ENCODE measurements around the gene MOSMO.
"Not testable (repeated sequence)": the region's sequence is repeated elsewhere in the genome, so short reads cannot be mapped to it uniquely, and the experiment has no call there.

MOSMO gene

DNA sequence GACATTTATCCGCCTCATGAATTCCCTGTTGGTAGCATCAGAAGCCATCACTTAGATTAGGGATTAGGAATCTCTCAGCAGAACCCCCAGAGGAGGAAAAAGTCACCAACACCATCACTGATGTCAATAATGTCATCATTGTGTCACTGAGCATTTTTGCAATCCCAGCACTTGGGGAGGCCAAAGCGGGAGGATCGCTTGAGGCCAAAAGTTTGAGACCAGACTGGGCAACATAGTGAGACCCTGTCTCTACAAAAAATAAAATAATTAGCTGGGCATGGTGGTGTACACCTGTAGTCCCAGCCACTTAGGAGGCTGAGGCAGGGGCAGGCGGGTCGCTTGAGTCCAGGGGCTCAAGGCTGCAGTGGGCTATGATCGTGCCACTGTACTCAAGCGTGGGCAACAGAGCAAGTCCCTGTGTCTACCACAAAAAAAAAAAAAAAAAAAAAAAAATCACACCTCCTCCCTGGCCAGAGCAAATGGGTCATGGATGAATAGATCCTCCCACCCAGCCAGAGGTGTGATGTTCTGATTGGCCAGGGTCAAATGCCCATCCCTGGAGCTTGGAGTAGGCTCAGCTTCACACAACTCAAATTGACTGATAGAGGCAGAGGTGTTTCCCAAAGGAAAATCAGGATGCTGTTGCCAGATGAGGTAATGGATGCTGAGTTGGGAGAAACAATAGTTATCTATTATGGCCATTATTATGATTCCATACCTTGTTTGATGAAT is 116.0 kb downstream of the MOSMO start:
- TF ChIP-seq, protein P1, sequence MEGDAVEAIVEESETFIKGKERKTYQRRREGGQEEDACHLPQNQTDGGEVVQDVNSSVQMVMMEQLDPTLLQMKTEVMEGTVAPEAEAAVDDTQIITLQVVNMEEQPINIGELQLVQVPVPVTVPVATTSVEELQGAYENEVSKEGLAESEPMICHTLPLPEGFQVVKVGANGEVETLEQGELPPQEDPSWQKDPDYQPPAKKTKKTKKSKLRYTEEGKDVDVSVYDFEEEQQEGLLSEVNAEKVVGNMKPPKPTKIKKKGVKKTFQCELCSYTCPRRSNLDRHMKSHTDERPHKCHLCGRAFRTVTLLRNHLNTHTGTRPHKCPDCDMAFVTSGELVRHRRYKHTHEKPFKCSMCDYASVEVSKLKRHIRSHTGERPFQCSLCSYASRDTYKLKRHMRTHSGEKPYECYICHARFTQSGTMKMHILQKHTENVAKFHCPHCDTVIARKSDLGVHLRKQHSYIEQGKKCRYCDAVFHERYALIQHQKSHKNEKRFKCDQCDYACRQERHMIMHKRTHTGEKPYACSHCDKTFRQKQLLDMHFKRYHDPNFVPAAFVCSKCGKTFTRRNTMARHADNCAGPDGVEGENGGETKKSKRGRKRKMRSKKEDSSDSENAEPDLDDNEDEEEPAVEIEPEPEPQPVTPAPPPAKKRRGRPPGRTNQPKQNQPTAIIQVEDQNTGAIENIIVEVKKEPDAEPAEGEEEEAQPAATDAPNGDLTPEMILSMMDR (IDR thresholded peaks at IDR 0.05; ENCODE audit: low read depth, low read length), result no peak
- H3K4me3 ChIP-seq (ENCODE audit: low read depth, low read length), result no peak overlapping the region

DNA sequence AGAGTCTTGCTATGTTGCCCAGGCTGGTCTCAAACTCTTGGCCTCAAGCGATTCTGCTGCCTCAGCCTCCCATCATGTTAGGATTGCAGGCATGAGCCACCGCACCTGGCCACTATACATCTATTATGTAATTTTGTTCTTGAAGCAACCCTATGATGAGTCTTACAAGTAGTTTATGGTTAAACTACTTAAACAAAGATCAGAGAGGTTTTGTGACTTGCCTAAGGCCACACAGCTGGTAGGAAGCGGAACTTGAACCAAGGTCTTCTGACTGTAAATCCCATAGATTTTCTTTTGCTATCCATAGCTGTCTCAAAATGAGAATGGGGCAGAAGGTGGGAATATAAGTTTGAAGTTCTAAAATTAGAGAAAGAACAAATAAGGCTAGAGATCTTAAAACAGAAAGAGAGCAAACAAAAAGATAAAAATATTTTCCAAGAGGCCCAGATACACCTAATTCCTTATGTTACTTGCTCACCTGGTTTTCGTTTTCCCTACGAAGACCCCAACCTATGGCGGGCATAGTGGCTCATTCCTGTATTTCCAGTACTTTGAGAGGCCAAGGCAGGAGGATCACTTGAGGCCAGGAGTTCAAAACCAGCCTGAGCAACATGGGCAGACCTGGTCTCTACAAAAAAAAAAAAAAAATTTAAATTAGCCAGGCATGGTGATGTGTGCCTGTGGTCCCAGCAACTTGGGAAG is 116.8 kb downstream of the MOSMO start:
- TF ChIP-seq, protein P1 (IDR thresholded peaks at IDR 0.05; ENCODE audit: low read depth, low read length), result no peak
- H3K4me3 ChIP-seq (ENCODE audit: low read depth, low read length), result no peak overlapping the region

DNA sequence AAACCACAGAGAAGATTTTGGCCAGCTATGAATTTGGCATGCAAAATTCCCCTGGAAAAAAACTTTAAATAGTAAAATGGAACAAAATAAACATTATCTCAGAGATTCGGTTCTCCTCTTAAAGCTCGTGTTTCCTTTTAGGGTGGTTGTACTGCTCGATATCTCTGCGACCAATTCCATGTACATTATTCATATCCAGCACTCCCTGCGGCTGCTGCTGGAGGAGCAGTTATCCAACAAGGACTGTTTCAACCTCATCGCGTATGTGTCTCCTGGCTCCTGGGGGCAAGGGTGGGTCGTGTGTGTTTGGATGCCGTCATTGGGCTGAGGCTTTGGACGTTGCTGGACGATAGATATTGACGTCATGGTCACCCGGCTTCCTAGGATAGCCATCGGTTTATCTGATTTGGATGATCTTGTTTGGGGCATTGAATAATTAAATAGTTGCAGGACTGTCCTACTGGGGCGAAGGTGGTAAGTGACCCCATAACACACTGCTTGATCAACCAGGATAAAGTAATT is 118.2 kb downstream of the MOSMO start:
- H3K4me3 ChIP-seq (ENCODE audit: low read depth, low read length), result no peak overlapping the region
- TF ChIP-seq, protein P1 (IDR thresholded peaks at IDR 0.05; ENCODE audit: low read depth, low read length), result no peak

DNA sequence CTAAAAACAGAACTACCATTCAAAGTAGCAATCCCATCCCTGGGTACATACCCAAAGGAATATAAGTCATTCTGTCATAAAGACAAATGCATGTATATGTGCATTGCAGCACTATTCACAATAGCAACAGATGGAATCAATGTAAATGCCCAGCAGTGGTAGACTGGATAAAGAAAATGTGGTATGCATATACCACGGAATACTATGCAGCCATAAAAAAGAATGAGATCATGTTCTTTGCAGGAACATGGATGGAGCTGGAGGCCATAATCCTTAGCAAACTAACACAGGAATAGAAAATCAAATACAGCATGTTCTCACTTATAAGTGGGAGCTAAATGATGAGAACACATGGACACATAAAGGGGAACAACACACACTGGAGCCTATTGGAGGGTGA is 120.6 kb downstream of the MOSMO start:
- not testable (repeated sequence) for H3K4me3 ChIP-seq (ENCODE audit: low read depth, low read length)

DNA sequence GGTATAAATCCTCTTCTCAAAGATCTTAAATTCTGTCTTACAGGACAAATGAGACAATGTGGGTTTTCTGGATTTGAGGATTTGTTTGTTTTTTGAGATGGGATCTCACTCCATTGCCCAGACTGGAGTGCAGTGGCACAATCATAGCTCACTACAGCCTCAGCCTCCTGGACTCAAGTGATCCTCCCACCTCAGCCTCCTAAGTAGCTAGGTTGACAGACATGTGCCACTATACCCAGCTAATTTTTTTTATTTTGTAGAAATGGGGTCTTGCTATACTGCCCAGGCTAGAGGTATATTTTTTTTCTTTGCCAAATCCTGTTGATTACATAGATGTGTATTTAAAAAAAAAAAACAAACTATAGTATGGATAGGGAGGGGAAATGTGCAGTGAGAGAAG is 122.6 kb downstream of the MOSMO start:
- no peak overlapping the region for H3K4me3 ChIP-seq (ENCODE audit: low read depth, low read length)
- TF ChIP-seq, protein P1 (IDR thresholded peaks at IDR 0.05; ENCODE audit: low read depth, low read length), result no peak

DNA sequence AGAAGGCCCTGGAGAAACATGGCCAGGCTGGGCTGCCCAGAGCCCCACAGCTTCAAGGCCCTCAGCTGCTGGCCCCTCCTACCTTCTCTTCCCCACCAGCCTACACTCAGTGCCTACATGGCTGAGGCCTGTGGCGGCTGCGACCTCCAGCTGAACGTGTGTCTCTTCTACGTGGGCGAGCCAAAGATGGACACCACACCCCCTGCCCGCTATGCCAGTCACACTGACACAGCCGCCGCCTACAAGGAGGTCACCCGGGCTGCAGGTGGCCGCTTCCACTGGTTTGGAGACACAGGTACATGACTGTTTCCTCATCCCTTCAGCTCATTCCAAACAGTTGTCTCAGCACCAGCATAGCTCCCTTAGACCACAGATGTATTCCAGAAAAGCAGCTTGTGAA is 124.9 kb downstream of the MOSMO start:
- TF ChIP-seq, protein P1 (IDR thresholded peaks at IDR 0.05; ENCODE audit: low read depth, low read length), result no peak
- H3K4me3 ChIP-seq (ENCODE audit: low read depth, low read length), result no peak overlapping the region
